ENCODE measurements around the gene NEK9.

The NEK9 gene

GRCh38 chr14:75101491-75101890 is 25.4 kb downstream of the NEK9 start:
- no peak overlapping the region for H3K27ac ChIP-seq
- no peaks in the 10 kb centered on the region for H3K9me3 ChIP-seq (ENCODE audit: severe bottlenecking)
- no peak overlapping the region for H3K4me3 ChIP-seq (ENCODE audit: low read depth, low read length)
- no peak for DNase-seq
- H3K27me3 ChIP-seq (ENCODE audit: insufficient read depth, low read depth, severe bottlenecking), result no peaks in the 10 kb centered on the region
- TF ChIP-seq CTCF (IDR thresholded peaks at IDR 0.05; ENCODE audit: low read depth, low read length), result no peak
- peaks cover 53% of the 10 kb centered on the region for H3K36me3 ChIP-seq

- Histone ChIP-seq H3K27ac (no peak overlapping the region), H3K4me3 (ENCODE audit: low read depth, low read length) (no peak overlapping the region), H3K36me3 (peaks cover 65% of the 10 kb centered on the region), H3K9me3 (ENCODE audit: severe bottlenecking) (no peaks in the 10 kb centered on the region), H3K27me3 (ENCODE audit: insufficient read depth, low read depth, severe bottlenecking) (no peaks in the 10 kb centered on the region)
- DNase-seq, result no peak
- TF ChIP-seq CTCF (IDR thresholded peaks at IDR 0.05; ENCODE audit: low read depth, low read length), result no peak
These were observed 28.2 kb downstream of the NEK9 start for GRCh38 chr14:75098682-75099081.

GRCh38 chr14:75098212-75098611 is 28.6 kb downstream of the NEK9 start:
- DNase-seq, result no peak
- Histone ChIP-seq H3K27ac (no peak overlapping the region), H3K36me3 (peaks cover 69% of the 10 kb centered on the region), H3K27me3 (ENCODE audit: insufficient read depth, low read depth, severe bottlenecking) (no peaks in the 10 kb centered on the region), H3K4me3 (ENCODE audit: low read depth, low read length) (no peak overlapping the region), H3K9me3 (ENCODE audit: severe bottlenecking) (no peaks in the 10 kb centered on the region)
- no peak for TF ChIP-seq CTCF (IDR thresholded peaks at IDR 0.05; ENCODE audit: low read depth, low read length)

- H3K36me3 ChIP-seq, result peaks cover 70% of the 10 kb centered on the region
- no peak for TF ChIP-seq CTCF (IDR thresholded peaks at IDR 0.05; ENCODE audit: low read depth, low read length)
These were observed 29.9 kb downstream of the NEK9 start for GRCh38 chr14:75096959-75097358.

GRCh38 chr14:75095690-75096089 is 31.2 kb downstream of the NEK9 start:
- Histone ChIP-seq H3K4me3 (ENCODE audit: low read depth, low read length) (no peak overlapping the region), H3K27ac (no peak overlapping the region), H3K27me3 (ENCODE audit: insufficient read depth, low read depth, severe bottlenecking) (no peaks in the 10 kb centered on the region), H3K36me3 (peaks cover 66% of the 10 kb centered on the region), H3K9me3 (ENCODE audit: severe bottlenecking) (no peaks in the 10 kb centered on the region)
- no peak for DNase-seq
- TF ChIP-seq CTCF (IDR thresholded peaks at IDR 0.05; ENCODE audit: low read depth, low read length), result no peak

More at GRCh38 chr14:75096959-75097358, 29.9 kb downstream of the NEK9 start:
- H3K9me3 ChIP-seq (ENCODE audit: severe bottlenecking), result no peaks in the 10 kb centered on the region
- no peaks in the 10 kb centered on the region for H3K27me3 ChIP-seq (ENCODE audit: insufficient read depth, low read depth, severe bottlenecking)
- DNase-seq, result no peak
- H3K27ac ChIP-seq, result no peak overlapping the region
- H3K4me3 ChIP-seq (ENCODE audit: low read depth, low read length), result no peak overlapping the region

- Histone ChIP-seq H3K9me3 (ENCODE audit: severe bottlenecking) (no peaks in the 10 kb centered on the region), H3K36me3 (peaks cover 60% of the 10 kb centered on the region)
These were observed 32.0 kb downstream of the NEK9 start for GRCh38 chr14:75094896-75095295.

More at GRCh38 chr14:75094896-75095295, 32.0 kb downstream of the NEK9 start:
- Histone ChIP-seq H3K4me3 (ENCODE audit: low read depth, low read length) (no peak overlapping the region), H3K27ac (no peak overlapping the region), H3K27me3 (ENCODE audit: insufficient read depth, low read depth, severe bottlenecking) (no peaks in the 10 kb centered on the region)
- no peak for DNase-seq
- no peak for TF ChIP-seq CTCF (IDR thresholded peaks at IDR 0.05; ENCODE audit: low read depth, low read length)
